Tibial artery (tissue), 4 donors: ENCODE results near the gene HID1.

Experiments
- DNase-seq, 2 donors: peaks; one replicate each; pipeline ENCODE4 v3.0.0-alpha.2; 2019
- H3K27ac ChIP-seq, 2 donors: fragments of 200-600 bp; sonication (generic) in 1 of 2; 1 replicate in 1 of 2; 2 replicates in 1 of 2; pipeline ENCODE4 v1.5.1; 2018 to 2019; ENCODE audit warnings: mild to moderate bottlenecking in 1 of 2
- H3K27me3 ChIP-seq, 2 donors: fragments of 200-600 bp; sonication (generic) in 1 of 2; one replicate each; pipeline versions ENCODE4 v1.5.1 to v1.6.0; 2016 to 2019
- H3K36me3 ChIP-seq, 3 donors: fragments of 200-600 bp; sonication (generic) in 2 of 3; one replicate each; pipeline ENCODE4 v1.5.1; 2016 to 2019; ENCODE audit warnings: mild to moderate bottlenecking in 2 of 3
- H3K4me1 ChIP-seq, 4 donors: fragments of 200-600 bp; sonication (generic) in 2 of 4; 1 replicate in 3 of 4; 2 replicates in 1 of 4; pipeline ENCODE4 v1.5.1; 2016 to 2019
- H3K4me3 ChIP-seq, 2 donors: fragments of 200-600 bp; sonication (generic) in 1 of 2; 1 replicate in 1 of 2; 2 replicates in 1 of 2; pipeline ENCODE4 v1.5.1; 2018 to 2019; ENCODE audit warnings: mild to moderate bottlenecking in 2 of 2
- H3K9me3 ChIP-seq, 3 donors: fragments of 200-600 bp; sonication (generic) in 1 of 3; one replicate each; pipeline ENCODE4 v1.5.1; 2016 to 2019
- CTCF ChIP-seq, 2 experiments: fragments of 200-600 bp in 1 of 2; fragments of 450-650 bp in 1 of 2; IDR thresholded peaks; one replicate each; pipeline ENCODE4 v1.5.1; 2017 to 2019; ENCODE audit warnings: antibody characterized with exemption in 2 of 2, mild to moderate bottlenecking in 1 of 2, moderate library complexity in 1 of 2
- intact Hi-C: fragments of 100-400 bp; cut with DNase I; formaldehyde crosslinking; loops from one replicate; pipeline ENCODE4 v1.15.0; 2023; ENCODE audit warnings: low total_unique reads

HID1 gene

GRCh38 chr17:74972107-74972972, at the start of gene HID1:
Gene HID1 (minus strand): TSS chr17:74972759. CDS start chr17:74972656, 103 bp downstream.
- no peak for TF ChIP-seq CTCF (IDR thresholded peaks at IDR 0.05)
- intact Hi-C loops, result no loop called here
- Histone ChIP-seq H3K4me1 (peaks cover 0 to 29% (median 17%) of the 10 kb centered on the region in 4 donors), H3K36me3 (no peaks in the 10 kb centered on the region), H3K27me3 (peaks cover 0 to 44% of the 10 kb centered on the region in 2 donors), H3K27ac (peak within 1 kb of the TSS in 1 of 2 donors; percentile 32), H3K9me3 (no peaks in the 10 kb centered on the region), H3K4me3 (peak within 1 kb of the TSS; percentile 55 to 72)
- no peak for DNase-seq

GRCh38 chr17:75020331-75021110, 48.0 kb upstream of the HID1 start:
- no peak overlapping the region for H3K4me3 ChIP-seq
- no peaks in the 10 kb centered on the region for H3K9me3 ChIP-seq
- H3K27me3 ChIP-seq, result no peaks in the 10 kb centered on the region
- intact Hi-C loops, result no loop called here
- H3K36me3 ChIP-seq, result peaks cover 25 to 70% (median 33%) of the 10 kb centered on the region in 3 donors
- no peak overlapping the region for H3K27ac ChIP-seq
- H3K4me1 ChIP-seq, result no peaks in the 10 kb centered on the region
- DNase-seq, result no peak
- TF ChIP-seq CTCF (IDR thresholded peaks at IDR 0.05), result no peak

GRCh38 chr17:75019710-75020109, 47.2 kb upstream of the HID1 start:
- no peak overlapping the region for H3K27ac ChIP-seq
- intact Hi-C loops, result no loop called here
- no peak overlapping the region for H3K4me3 ChIP-seq
- DNase-seq, result no peak
- peaks cover 25 to 70% (median 33%) of the 10 kb centered on the region in 3 donors for H3K36me3 ChIP-seq
- no peaks in the 10 kb centered on the region for H3K9me3 ChIP-seq
- TF ChIP-seq CTCF (IDR thresholded peaks at IDR 0.05), result no peak
- no peaks in the 10 kb centered on the region for H3K27me3 ChIP-seq
- no peaks in the 10 kb centered on the region for H3K4me1 ChIP-seq

- Histone ChIP-seq H3K4me1 (no peaks in the 10 kb centered on the region), H3K4me3 (no peak overlapping the region), H3K27ac (no peak overlapping the region), H3K36me3 (peaks cover 25 to 70% (median 33%) of the 10 kb centered on the region in 3 donors), H3K9me3 (no peaks in the 10 kb centered on the region), H3K27me3 (no peaks in the 10 kb centered on the region)
- no peak for TF ChIP-seq CTCF (IDR thresholded peaks at IDR 0.05)
- intact Hi-C loops, result no loop called here
- no peak for DNase-seq
These were observed 46.6 kb upstream of the HID1 start for GRCh38 chr17:75019146-75019545.

GRCh38 chr17:75013092-75013559, 40.6 kb upstream of the HID1 start:
- H3K9me3 ChIP-seq, result no peaks in the 10 kb centered on the region
- TF ChIP-seq CTCF (IDR thresholded peaks at IDR 0.05), result no peak
- peaks cover 0 to 25% (median 15%) of the 10 kb centered on the region in 4 donors for H3K4me1 ChIP-seq
- no peak for DNase-seq
- H3K27me3 ChIP-seq, result no peaks in the 10 kb centered on the region
- H3K27ac ChIP-seq, result peak overlapping the region; percentile 85 to 87
- peak overlapping the region; percentile 89 to 93 for H3K4me3 ChIP-seq
- peaks cover 0 to 20% (median 7%) of the 10 kb centered on the region in 3 donors for H3K36me3 ChIP-seq
- intact Hi-C loops, result loop anchor here (5.0 kb wide), 1 partner anchor 51 kb away; no protein-coding TSS in a partner anchor
